Stimulated activated naive CD4-positive, alpha-beta T cell treated with Interleukin-2 at 50 U/mL for 16 hours (primary cell): Measurements from ENCODE around the gene OXCT2.

ENCODE experiments used
- DNase-seq: peaks from one replicate; lab custom pipeline; 2025; lab: John Stamatoyannopoulos, UW

The OXCT2 gene

GRCh38 chr1:39762550-39763540 lies 8.3 kb downstream of the OXCT2 start:
- no peak for DNase-seq

DNA sequence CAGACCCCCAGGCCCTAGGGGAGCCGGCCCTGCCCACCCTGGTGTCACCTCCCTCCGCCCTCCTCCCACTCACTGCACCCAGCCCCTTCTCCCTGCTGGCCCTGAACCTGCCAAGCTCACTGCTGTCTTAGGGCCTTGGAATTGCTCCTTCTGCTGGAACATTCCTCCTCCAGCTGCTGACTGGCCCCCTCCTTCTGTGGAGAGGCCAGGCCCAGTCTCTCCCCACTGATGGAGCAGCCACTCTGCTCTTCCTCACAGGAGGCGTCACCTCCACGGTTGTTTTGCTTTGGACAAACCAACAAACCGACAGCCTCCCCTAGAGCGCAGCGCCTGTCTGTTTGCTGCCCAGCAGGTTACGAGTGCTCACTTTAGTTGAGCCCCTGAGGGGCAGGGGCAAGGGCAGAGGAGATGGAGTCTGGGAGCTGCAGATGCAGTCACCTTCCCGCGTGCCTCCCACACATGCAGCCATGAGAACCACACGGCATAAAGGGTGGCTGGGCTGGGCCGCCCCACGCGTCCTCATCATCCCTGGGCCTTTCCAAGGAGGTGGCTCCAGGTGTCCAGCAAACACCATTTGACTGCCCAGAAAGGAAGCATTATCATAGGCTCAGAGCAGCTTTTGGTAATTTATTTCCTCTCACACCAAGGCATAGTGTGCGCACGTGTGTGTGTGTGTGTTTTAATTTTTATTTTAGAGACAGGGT lies 9.4 kb downstream of the OXCT2 start:
- DNase-seq: no peak

- DNase-seq: no peak
Observed at GRCh38 chr1:39761016-39761415, 10.1 kb downstream of the OXCT2 start.

- no peak for DNase-seq
Observed at GRCh38 chr1:39760074-39761008, 10.8 kb downstream of the OXCT2 start.

DNA sequence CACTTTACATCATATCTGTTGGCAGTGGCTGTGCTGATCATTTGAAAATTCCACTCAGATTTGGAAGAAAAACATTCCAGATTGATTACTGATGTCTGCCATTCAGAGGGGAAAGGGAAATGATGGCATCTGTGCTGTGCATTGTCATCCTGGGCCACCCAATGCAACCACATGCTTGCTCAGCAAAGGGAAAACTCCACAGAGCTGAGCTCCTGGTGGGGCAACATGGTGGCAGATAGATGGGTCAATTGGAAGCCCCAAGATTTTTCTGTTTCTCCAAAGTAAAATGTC lies 11.8 kb downstream of the OXCT2 start:
- no peak for DNase-seq

DNA sequence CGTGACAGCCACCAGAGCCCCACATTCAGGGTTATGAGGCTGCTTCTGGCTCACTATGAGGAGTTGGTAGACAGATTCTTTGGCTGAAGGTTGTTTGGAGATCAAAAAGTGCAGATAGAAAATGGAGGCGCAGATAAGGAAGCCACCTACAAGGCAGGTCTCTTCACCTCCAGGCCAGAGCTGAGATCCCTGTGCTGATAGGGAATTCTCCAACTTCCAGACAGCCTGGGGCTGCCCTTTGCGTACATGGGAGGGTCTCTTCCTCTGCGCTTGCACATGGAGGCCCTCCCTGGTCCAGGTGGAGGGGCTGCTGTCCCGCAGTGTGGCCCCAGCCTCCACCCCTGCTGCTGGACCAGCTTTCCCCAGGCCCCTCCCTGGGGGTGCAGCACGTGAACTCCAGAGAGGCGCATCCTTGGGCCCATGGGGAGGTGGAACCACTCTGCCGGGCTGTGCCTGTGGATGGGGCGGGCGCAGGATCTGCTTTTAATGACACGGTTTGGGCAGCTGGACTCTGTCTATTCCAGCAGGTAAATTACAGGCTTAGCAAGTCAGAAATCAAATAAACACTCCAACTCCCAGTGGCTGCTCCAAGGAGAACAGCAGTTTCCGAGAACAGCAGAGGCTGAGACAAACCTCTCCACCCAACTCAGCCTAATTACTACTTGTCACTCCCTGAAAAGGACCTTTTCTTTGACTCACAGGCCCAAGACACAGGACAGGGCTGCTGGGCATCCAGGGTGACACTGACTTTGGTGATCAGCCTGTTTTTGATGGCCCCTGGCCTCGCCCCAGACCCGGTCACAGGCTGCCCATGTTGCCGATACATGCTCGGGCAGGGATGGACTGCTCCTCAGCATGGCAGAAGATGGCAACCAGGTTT lies 12.4 kb downstream of the OXCT2 start:
- no peak for DNase-seq

GRCh38 chr1:39757501-39757900 lies 13.6 kb downstream of the OXCT2 start:
- no peak for DNase-seq

DNA sequence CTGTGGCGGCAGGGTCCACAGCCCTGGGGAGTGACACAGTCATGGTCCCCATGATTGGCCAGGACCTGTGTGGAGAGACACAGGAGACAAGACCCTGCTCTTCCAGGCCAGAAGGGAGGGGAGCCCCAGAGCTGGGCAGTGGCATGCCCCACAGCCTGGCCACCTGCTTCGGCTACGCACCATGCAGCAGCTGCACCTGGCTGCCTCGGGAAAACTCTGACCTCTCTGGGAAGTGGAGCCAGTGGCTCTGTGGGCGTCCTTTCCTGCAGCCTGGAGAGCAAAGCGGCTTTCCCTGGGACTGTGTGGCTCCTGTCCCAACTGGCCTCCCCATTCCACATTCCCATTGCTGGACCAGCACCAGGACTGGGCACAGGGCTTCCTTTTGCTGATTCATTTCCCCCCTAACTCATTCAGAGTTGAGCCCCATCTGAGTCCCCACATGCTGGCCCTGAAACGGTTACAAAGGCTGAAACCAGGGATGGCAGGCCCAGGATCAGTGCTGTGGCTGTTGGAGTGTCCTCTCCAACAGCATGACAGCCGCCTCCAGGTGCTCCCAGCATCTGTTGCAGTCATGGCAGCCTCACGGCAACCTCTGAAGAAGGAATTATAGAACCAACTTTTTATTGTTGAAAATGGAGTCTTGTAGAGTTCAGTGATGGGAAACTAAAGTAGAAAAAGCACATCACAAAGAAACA lies 15.0 kb downstream of the OXCT2 start:
- no peak for DNase-seq

- DNase-seq: no peak
Observed at GRCh38 chr1:39754906-39755504, 16.1 kb downstream of the OXCT2 start.

DNA sequence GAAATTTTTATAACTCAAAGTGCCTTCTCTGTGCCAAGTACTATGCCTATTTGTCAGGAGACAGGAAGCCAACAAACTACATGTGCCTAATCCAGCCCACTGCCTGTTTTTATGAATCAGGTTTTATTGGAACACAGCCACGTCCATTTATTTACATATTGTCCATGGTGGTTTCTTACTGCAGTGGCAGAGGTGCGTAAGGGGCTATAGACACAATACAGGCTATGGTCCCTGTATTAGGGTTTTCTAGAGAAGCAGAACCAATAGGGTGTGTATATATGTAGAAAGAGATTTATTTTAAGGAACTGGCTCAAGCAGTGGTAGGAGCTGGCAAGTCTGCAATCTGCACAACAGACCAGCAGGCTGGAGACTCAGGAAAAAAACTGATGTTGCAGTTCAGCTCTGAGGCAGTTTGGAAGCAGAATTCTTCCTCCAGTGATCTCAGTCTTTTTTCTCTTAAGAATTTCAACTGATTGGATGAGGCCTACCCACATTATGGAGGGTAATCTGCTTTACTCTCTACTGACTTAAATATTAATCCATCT lies 17.1 kb downstream of the OXCT2 start:
- DNase-seq: no peak

GRCh38 chr1:39753132-39754025 lies 17.8 kb downstream of the OXCT2 start:
- no peak for DNase-seq

DNA sequence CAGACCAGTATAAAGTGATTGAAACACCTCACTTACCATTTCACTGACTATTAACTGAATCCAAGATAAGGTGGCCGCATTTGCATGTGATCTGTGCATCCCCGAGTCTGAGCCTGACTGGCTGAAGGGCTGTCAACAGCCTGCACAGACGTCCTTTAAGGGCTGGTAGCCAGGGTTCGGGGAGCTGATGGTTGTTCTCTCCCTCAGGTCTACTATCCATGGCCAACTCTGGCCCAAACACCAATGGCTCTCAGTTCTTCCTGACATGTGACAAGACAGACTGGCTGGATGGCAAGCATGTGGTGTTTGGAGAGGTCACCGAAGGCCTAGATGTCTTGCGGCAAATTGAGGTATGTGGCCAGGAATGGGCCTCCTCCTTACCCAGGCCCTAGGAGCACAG lies 18.4 kb downstream of the OXCT2 start:
- no peak for DNase-seq

DNA sequence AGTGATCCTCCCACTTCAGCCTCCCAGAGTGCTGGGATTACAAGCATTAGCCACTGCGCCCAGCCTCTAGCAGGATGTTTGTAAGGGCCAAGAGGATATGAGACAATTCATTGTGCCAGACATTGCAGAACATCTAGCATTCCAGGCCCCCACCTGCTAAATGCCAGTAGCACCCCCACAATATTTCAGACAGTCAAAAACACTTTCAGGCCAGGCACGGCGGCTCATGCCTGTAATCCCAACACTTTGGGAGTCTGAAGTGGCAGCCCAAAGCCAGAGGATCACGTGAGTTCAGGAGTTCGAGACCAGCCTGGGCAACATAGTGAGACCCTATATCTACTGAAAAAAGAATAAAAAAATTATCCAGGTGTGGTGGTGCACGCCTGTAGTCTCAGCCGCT lies 19.6 kb downstream of the OXCT2 start:
- DNase-seq: no peak

GRCh38 chr1:39745016-39745670 lies 26.0 kb downstream of the OXCT2 start:
- DNase-seq: no peak

DNA sequence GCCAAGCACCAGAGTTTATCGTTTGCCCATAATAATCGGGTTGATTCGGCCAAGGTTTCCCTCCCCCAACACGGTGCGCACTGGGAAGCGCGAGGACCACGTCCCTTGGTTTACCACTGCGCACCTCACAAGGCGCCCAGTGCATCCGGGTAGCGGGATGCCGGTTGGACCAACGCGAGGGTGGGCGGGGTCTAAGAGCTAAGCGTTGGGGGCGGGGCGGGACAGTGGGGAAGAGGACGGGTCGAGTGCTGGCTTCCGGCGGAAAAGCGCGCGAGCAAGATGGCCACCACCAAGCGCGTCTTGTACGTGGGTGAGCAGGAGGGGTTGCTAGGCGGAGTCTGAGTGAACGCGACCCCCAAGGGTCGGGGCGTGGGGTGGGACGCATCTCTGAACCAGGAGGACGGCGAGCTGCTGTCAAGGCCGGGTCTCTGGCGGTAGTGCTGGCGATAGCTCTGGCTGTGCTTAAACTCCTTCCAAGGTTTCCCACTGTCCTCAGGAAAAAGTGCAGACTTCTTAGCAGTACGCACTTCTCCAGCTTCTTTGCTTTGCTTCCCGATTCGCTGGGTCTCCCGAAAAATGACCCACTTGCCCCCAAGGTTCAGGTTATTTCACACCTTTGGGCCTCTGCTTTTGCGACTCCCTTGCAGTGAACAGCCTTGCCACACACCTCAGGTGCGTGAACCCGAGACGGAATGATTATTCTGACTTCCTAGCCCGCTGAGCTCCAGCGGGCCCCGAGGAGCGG lies 32.4 kb downstream of the OXCT2 start, which contains the start of gene PPIE:
Gene PPIE (plus strand): TSS at position 261 of the 745 bp plus-strand sequence. CDS start 19 bp downstream, at position 280.
- DNase-seq: peak; percentile 97

DNA sequence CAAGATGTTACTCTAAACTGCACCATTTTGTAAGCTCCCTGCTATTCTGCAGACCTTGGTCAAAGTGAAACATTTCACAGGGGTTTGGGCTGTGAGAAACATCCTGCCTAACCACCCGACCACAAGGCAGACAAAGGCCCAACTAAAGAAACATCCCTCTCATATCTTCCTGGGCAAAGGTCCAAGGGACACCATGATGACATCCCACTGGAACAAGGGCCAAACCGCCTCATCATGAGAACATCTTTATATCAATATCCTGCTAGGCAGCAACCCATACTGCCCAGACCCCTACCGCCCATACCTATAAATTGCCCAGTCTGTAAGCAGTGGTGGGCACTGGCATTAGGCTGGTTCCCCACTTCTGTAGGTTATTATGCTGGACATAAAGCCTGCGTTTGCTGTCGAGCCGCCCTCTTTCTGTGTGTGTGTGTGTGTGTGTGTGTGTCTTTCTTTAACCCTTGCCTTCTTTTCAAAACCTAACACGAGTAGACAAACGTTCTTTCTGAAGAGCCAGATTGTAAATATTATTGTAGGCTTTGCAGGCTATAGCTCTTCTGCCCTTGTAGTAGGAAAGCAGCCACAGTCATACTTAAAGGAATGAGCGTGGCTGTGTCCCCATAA lies 33.5 kb downstream of the OXCT2 start:
- no peak for DNase-seq

DNA sequence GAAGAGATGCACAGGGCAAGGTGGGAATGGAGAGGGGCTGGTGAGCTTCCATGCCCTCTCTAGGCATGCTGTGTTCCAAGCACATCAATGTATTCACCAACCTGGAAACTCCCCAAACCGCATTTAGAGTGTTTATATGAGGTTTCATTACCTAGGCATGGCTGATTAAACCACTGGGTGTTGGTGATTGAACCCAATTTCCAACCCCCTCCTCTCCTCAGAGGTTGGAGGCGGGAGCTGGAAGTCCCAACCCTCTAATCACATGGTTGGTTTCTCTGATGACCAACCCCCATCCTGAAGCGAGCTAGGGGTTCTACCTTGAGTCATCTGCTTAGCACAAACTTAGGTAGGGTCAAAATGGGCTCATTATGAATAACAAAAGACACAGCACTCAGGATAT lies 35.4 kb downstream of the OXCT2 start:
- DNase-seq: no peak
